Pancreas (tissue), 10 donors: ENCODE results near the gene NOS1. TPM values are rescaled to one million over a fixed set of nuclear protein-coding genes. Genes with fewer than 3 reads are reported as not detected.

ENCODE experiments used
- ATAC-seq, 4 donors: fragments of 200-7000 bp; cut with Tn5 transposase; one replicate each; pipeline versions ENCODE4 v1.8.0 to v1.9.1; 2020; ENCODE audit warnings: mild to moderate bottlenecking in 4 of 4, moderate library complexity in 4 of 4
- DNase-seq, 6 donors: peaks; one replicate each; pipeline ENCODE4 v3.0.0-alpha.2; 2020
- FAIRE-seq: peaks from 2 replicates; lab custom pipeline; 2012; peaks lifted over from hg19 to GRCh38; lab: Jason Lieb, UNC
- H3K27ac ChIP-seq, 4 donors: fragments of 200-600 bp; sonication (generic); 1 replicate in 3 of 4; 2 replicates in 1 of 4; pipeline versions ENCODE4 v1.5.0 to v1.8.0; 2020
- H3K27me3 ChIP-seq, 4 donors: fragments of 200-600 bp; one replicate each; pipeline ENCODE4 v1.8.0; 2021
- H3K36me3 ChIP-seq, 3 donors: fragments of 200-600 bp; sonication (generic) in 1 of 3; one replicate each; pipeline versions ENCODE4 v1.5.0 to v1.8.0; 2020 to 2021
- H3K4me1 ChIP-seq, 3 donors: fragments of 200-600 bp; one replicate each; pipeline ENCODE4 v1.8.0; 2021
- H3K4me3 ChIP-seq, 4 donors: fragments of 200-600 bp; sonication (generic) in 2 of 4; one replicate each; pipeline versions ENCODE4 v1.5.0 to v1.8.0; 2020 to 2021
- H3K9me3 ChIP-seq, 4 donors: fragments of 200-600 bp; one replicate each; pipeline ENCODE4 v1.8.0; 2021
- WGBS, 2 donors: extraction: QIAGEN DNeasy Blood & Tissue Kit; methylation state at CpG; one replicate each; pipeline ENCODE4 v1.1.7; 2013; 5-methylcytosine and 5-hydroxymethylcytosine counted together
- intact Hi-C, 3 donors: fragments of 100-400 bp; cut with DNase I; formaldehyde crosslinking; loops; one replicate each; pipeline versions ENCODE4 v1.11.1 to v1.14.2; 2022
- polyA plus RNA-seq, 2 donors: library from polyadenylated mRNA; stranded (reverse); fragments of 200-250 nt; gene quantifications; one replicate each; pipeline ENCODE4 v1.2.3, GENCODE V29; 2013
- total RNA-seq, 6 donors: library from RNA; stranded (reverse); fragmentation: NEBNext Ultra II Directional in 4 of 6; extraction: Animal tissue kit (Norgen Biotek cat#: 25700) in 4 of 6; gene quantifications; one replicate each; pipeline versions ENCODE4 v1.2.1 to v1.2.4, GENCODE V29; 2021 to 2023
- TF ChIP-seq, protein P1 (sequence below), 4 donors: fragments of 200-600 bp; sonication (generic) in 3 of 4; IDR thresholded peaks; one replicate each; pipeline versions ENCODE4 v1.5.0 to v1.8.0; 2021; ENCODE audit warnings: antibody characterized with exemption in 4 of 4
- donor health status: healthy with polysubstance abuse.
- donor health status: DM: no; HTN: no; CAD: no; lungs with moderate emphysema.
- donor health status: DM: no; HTN: no; CAD: no.
- donor health status: control.
- donor health status: control.
- donor health status: Bipolar disorder and iron deficiency.
- donor health status: DM: yes; HTN: yes; CAD: no.
- donor health status: DM: no; HTN: no; CAD: no.
- donor health status: DM: no; HTN: no; CAD: no.
- donor health status: DM: yes; HTN: yes; CAD: no.

Gene NOS1
- total and polyA plus RNA-seq, 8 donors = 0.14 to 2.0 (median 0.91) TPM

DNA sequence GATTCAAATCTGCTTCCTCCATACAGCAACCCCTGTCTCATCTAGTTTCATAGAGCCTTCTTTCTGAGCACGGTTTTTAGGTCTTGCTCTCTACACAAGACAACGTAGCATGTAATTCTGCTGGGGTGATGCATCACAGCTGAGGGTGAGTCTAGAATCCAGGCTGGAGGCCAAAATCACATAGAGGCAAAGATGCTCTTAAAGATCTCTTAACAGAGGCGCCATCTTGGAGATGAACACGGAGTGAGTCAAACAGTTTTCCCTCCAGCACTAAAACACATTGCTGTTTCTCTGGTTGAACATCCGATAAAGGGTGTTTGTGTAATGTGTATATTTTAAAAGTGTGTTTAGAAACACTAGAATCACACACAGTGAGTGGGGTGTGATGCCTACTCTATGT lies 78.9 kb downstream of the NOS1 start:
- 94 to 95% methylated on average over 5 of the region's 5 CpGs for WGBS, 2 donors
- H3K36me3 ChIP-seq = no peaks in the 10 kb centered on the region
- H3K9me3 ChIP-seq = no peaks in the 10 kb centered on the region
- H3K4me3 ChIP-seq = no peak overlapping the region
- DNase-seq (no peak), ATAC-seq (no peak), FAIRE-seq (no peak)
- H3K27me3 ChIP-seq = no peaks in the 10 kb centered on the region
- TF ChIP-seq, protein P1, sequence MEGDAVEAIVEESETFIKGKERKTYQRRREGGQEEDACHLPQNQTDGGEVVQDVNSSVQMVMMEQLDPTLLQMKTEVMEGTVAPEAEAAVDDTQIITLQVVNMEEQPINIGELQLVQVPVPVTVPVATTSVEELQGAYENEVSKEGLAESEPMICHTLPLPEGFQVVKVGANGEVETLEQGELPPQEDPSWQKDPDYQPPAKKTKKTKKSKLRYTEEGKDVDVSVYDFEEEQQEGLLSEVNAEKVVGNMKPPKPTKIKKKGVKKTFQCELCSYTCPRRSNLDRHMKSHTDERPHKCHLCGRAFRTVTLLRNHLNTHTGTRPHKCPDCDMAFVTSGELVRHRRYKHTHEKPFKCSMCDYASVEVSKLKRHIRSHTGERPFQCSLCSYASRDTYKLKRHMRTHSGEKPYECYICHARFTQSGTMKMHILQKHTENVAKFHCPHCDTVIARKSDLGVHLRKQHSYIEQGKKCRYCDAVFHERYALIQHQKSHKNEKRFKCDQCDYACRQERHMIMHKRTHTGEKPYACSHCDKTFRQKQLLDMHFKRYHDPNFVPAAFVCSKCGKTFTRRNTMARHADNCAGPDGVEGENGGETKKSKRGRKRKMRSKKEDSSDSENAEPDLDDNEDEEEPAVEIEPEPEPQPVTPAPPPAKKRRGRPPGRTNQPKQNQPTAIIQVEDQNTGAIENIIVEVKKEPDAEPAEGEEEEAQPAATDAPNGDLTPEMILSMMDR (IDR thresholded peaks at IDR 0.05) = no peak
- no peaks in the 10 kb centered on the region for H3K4me1 ChIP-seq
- intact Hi-C loops = no loop called here
- no peak overlapping the region for H3K27ac ChIP-seq

DNA sequence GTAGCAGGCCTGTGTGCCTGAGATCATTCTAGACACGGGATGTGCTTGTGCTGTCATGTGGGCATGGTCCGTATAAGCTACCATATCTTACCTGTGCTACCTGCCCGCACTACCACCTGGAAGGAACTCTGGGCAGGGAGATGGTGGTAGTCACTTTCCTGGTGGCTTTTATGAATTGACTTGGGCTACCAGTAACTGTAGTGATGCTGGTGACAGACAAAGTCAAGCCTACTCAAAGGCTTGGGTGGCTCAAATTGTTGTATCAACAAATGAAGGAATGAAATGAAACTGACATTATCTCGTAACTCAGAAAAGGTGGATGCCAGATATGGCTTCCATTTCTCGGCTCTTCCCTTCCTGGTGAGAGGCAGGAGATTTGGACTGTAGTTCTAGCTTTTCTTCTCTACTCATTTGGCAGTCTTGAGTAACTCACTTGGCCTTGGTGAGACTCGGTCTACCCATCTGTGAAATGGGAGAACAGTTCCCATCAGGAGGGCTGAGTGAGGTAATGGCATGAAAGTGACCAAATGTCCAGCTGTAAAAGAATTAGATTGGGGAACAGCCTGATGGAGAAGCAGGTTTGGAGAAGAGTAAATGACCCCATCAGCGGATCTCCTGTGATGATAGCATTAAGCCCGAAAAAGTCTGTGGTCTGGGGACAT lies 81.3 kb downstream of the NOS1 start:
- ATAC-seq (no peak), FAIRE-seq (no peak), DNase-seq (no peak)
- TF ChIP-seq, protein P1 (IDR thresholded peaks at IDR 0.05) = no peak
- Histone ChIP-seq H3K9me3 (no peaks in the 10 kb centered on the region), H3K36me3 (no peaks in the 10 kb centered on the region), H3K27ac (no peak overlapping the region), H3K27me3 (no peaks in the 10 kb centered on the region), H3K4me3 (no peak overlapping the region), H3K4me1 (no peaks in the 10 kb centered on the region)
- WGBS, 2 donors = 91% methylated on average over 8 of the region's 8 CpGs
- intact Hi-C loops = no loop called here

DNA sequence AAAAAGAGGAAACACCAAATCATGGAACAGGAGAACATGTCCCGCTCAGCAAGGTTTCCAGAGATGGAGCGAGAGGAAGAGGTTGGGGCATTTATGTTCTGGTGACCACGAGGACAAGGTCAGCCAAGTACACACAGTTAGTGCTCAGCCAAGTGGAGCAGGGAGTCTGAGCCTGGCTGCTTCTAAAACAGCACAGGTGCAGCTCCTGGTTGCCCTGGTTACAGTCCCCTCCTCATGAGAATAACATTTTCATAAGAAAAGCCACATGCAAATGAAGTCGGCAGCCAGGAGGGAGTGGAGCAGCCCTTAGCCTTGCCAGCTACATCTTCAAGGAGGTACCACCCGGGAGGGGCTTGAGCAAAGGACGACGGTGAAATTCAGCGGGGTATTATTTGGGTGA lies 81.8 kb downstream of the NOS1 start:
- H3K4me3 ChIP-seq = no peak overlapping the region
- no peaks in the 10 kb centered on the region for H3K9me3 ChIP-seq
- TF ChIP-seq, protein P1 (IDR thresholded peaks at IDR 0.05) = no peak
- ATAC-seq (no peak), DNase-seq (no peak), FAIRE-seq (no peak)
- 63 to 65% methylated on average over 8 of the region's 8 CpGs for WGBS, 2 donors
- H3K27me3 ChIP-seq = no peaks in the 10 kb centered on the region
- H3K27ac ChIP-seq = no peak overlapping the region
- no peaks in the 10 kb centered on the region for H3K4me1 ChIP-seq
- intact Hi-C loops = no loop called here
- no peaks in the 10 kb centered on the region for H3K36me3 ChIP-seq

DNA sequence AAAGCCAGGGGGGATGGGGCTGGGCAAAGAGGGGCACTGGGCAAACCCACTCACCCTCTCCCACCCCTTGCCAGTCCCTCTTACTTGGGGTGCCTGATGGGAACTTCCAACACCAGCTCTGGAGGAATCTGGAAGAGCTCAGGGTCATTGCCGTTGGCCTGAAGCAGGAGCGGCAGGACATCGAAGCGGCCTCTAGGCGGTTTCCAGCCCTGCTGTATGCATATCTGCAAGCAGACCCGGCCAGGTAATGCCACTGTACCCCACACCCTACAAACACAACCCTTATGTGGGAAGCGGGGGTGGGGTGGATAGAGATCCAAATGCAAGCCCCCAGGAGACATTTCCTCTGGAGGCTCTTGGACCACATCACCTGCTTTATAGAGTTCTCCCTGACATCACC lies 83.6 kb downstream of the NOS1 start:
- 79 to 86% methylated on average over 7 of the region's 7 CpGs for WGBS, 2 donors
- ATAC-seq = no peak
- DNase-seq = no peak
- Histone ChIP-seq H3K27me3 (no peaks in the 10 kb centered on the region), H3K4me3 (no peak overlapping the region), H3K27ac (no peak overlapping the region), H3K9me3 (no peaks in the 10 kb centered on the region), H3K4me1 (no peaks in the 10 kb centered on the region), H3K36me3 (no peaks in the 10 kb centered on the region)
- intact Hi-C loops = no loop called here
- TF ChIP-seq, protein P1 (IDR thresholded peaks at IDR 0.05) = no peak
- no peak for FAIRE-seq

DNA sequence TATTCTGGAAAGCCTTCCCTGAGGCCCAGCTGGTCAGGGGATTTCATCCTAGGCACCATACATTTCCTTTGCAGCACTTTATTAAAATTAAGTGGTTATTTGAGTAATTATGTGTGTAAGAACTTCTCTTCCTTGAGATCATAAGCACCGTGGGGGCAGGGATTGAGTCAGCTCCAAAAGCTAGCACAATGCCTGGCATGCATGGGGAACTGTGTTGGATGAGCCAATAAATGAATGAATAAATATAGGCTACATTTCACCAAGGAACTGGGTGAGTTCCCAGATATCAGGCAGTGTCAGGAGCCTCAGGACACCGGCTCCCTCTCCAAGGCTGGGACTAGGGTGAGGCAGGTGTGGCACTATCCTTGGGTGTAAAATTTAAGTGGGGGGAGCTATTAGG lies 88.3 kb downstream of the NOS1 start:
- intact Hi-C loops = no loop called here
- H3K4me1 ChIP-seq = no peaks in the 10 kb centered on the region
- DNase-seq (no peak), FAIRE-seq (no peak), ATAC-seq (no peak)
- H3K27me3 ChIP-seq = no peaks in the 10 kb centered on the region
- TF ChIP-seq, protein P1 (IDR thresholded peaks at IDR 0.05) = no peak
- H3K9me3 ChIP-seq = no peaks in the 10 kb centered on the region
- no peaks in the 10 kb centered on the region for H3K36me3 ChIP-seq
- H3K27ac ChIP-seq = no peak overlapping the region
- WGBS, 2 donors = 89 to 91% methylated on average over 2 of the region's 2 CpGs
- no peak overlapping the region for H3K4me3 ChIP-seq
